Measurements from ENCODE around the gene UBE2D2. TPM values are rescaled to one million over a fixed set of nuclear protein-coding genes. Genes with fewer than 3 reads are reported as not detected.
"Not testable (repeated sequence)": the region's sequence is repeated elsewhere in the genome, so short reads cannot be mapped to it uniquely, and the experiment has no call there.

The UBE2D2 gene
- total RNA-seq, 1 donor from 2014 or later: 229 TPM

DNA sequence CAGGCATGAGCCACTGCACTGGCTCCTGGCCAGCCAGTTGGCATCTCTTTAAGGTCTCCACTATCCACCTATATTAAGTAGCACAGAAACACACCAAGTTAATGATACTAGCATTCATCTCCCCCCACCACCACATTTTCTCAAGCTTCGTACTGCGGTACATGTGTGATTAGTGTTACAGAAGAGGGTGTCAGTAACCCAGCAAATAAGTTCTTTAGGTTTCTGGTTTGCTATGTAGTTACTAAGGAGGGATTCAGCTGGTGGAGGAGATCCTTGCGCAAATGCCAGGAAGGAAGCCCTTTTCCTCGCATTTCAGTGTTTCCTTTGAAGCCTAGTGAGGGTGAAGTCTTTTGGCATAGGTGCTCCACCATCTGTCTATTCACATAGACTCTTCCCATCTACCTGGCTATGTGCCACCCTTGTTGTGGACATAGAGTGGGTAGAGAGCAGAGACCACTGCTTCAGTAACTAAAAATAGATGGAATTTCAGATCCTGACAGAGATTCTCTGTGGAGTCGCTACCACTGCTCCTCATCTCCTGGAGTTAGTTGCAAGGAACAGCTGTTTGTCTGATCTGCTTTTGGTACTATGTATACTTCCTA is 16.7 kb downstream of the UBE2D2 start:
- intact Hi-C loops (cut with micrococcal nuclease): loop anchor here (1.0 to 5.0 kb wide), 3 partner anchors 35 to 59 kb away; no protein-coding TSS in a partner anchor

GRCh38 chr5:139578325-139578724 is 17.2 kb downstream of the UBE2D2 start:
- intact Hi-C loops (cut with micrococcal nuclease): loop anchor here (5.0 kb wide), 1 partner anchor 34 kb away; no protein-coding TSS in a partner anchor

DNA sequence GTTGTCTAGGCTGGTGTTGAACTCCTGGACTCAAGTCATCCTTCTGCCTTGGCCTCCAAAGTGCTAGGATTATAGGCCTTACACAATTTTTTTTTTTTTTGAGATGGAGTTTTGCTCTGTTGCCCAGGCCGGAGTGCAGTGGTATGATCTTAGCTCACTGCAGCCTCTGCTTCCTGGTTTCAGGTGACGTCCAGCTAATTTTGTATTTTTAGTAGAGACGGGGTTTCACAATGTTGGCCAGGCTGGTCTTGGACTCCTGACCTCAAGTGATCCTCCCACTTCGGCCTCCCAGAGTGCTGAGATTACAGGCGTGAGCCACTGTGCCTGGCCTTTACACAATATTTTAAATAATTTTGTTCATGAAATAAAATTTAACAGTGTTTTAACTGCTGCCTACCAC is 21.0 kb downstream of the UBE2D2 start:
- intact Hi-C loops (cut with micrococcal nuclease): not testable (repeated sequence)

DNA sequence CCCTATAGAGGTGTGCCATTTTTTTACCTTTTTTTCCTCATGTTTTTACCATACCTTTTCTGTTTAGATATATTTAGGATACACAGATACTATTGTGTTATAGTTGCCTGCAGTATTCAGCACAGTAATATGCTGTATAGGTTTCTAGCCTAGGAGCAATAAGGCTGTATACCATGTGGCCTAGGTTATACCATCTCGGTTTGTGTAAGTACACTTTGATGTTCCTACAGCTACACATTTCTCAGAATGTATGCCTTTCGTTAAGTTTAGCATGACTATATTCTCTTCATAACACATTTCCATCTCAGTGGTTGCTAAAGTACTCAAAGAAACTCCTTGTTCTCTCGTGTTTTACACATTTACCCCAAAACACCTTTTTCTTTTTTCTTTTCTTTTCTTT is 23.0 kb downstream of the UBE2D2 start:
- intact Hi-C loops (cut with micrococcal nuclease): no loop called here

GRCh38 chr5:139588116-139588515 is 27.0 kb downstream of the UBE2D2 start:
- intact Hi-C loops (cut with micrococcal nuclease): not testable (repeated sequence)

- intact Hi-C loops (cut with micrococcal nuclease): no loop called here
These were observed 27.8 kb downstream of the UBE2D2 start for GRCh38 chr5:139588962-139589361.

DNA sequence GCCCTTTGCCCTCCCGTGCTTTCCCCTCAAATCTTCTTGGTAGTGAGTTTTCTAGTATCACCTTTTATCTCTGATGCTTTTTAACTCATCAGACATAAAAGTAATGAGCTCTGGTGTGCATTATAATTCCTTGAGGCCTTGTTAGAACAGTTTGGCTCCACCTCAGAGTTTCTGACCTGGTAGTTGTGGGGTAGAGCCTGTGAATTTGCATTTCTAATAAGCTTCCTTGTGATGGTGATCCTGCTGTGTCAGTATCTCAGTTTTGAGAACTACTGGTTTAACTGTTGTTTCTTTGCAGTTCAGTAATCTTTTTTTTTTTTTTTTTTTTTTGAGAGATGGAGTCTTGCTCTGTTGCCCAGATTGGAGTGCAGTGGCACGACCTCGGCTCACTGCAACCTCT is 31.1 kb downstream of the UBE2D2 start:
- intact Hi-C loops (cut with micrococcal nuclease): no loop called here

GRCh38 chr5:139593076-139593475 is 31.9 kb downstream of the UBE2D2 start:
- intact Hi-C loops (cut with micrococcal nuclease): not testable (repeated sequence)

DNA sequence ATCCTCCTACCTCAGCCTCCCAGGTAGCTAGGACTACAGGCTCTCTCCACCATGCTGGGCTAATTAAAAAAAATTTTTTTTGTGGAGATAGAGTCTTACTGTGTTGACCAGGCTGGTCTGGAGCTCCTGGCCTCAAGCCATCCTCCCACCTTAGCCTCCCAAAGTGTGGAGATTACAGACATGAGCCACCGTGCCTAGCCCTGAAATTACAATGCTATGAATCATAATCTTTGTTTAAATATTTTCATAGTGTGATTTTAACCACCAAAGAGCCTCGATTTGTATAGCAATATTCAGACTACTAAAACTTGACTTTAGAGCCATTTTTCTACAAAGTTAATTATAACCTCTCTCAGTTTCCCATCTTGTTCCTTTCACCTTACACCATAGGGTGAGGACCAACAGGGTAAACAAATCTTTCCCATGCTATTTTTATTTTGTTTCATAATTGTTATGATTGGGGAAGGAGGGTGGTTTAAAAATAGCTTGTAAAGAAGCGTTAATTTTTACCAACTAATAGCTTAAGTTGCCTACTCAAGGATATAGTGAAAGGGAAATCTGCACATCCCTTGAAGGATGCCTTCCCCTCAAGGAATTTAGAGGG is 32.7 kb downstream of the UBE2D2 start:
- intact Hi-C loops (cut with micrococcal nuclease): no loop called here

DNA sequence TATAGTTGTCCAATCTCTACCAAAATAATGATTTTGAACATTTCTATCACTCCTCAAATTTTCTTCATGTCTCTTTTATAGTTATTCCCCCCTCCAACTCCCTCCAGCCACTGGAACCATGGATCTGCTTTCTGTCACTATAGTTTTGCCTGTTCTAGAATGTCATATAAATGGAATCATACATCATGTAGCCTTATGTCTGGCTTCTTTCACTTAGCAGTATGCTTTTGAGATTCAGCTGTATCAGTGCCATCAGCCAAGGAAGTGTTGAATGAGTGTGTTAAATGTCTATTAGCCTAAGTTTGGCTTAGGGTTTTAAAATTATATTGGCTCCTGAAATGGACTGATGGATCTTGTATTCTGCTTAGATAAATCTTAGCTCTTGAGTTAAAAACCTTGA is 36.0 kb downstream of the UBE2D2 start:
- intact Hi-C loops (cut with micrococcal nuclease): loop anchor here (1.0 kb wide), 1 partner anchor 32 kb away; no protein-coding TSS in a partner anchor

DNA sequence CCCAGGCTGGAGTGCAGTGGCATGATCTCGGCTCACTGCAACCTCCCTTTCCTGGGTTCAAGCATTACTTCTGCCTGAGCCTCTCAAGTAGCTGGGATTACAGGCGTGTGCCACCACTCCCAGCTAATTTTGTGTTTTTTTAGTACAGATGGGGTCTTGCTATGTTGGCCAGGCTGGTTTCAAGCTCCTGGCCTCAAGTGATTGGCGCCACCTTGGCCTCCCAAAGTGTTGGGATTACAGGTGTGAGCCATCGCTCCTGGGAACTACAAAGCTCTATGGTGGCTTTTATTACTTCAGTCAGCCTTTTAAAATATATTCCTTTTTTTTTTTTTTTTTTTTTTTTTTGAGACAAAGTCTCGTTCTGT is 37.4 kb downstream of the UBE2D2 start:
- intact Hi-C loops (cut with micrococcal nuclease): loop anchor here (1.0 kb wide), 1 partner anchor 37 kb away; the partner anchor contains the start of gene UBE2D2

- intact Hi-C loops (cut with micrococcal nuclease): no loop called here
These were observed 39.3 kb downstream of the UBE2D2 start for GRCh38 chr5:139600336-139600949.

- intact Hi-C loops (cut with micrococcal nuclease): no loop called here
These were observed 40.3 kb downstream of the UBE2D2 start for GRCh38 chr5:139601429-139601828.

- intact Hi-C loops (cut with micrococcal nuclease): not testable (repeated sequence)
These were observed 40.8 kb downstream of the UBE2D2 start for GRCh38 chr5:139601948-139602347.

DNA sequence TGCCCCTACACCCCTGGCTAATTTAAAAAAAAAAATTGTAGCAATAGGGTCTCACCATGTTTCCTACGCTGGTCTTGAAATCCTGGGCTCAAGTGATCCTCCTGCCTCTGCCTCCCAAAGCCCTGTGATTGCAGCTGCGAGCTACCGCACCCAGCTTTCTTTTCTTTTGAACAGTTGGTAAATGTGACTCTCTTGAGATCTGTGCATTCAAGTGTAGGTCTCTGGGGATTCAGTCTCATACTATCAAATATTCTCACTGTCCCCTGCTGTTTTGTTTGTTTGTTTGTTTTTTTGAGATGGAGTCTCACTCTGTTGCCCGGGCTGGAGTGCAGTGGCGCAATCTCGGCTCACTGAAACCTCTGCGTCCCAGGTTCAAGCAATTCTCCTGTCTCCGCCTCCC is 44.7 kb downstream of the UBE2D2 start:
- intact Hi-C loops (cut with micrococcal nuclease): no loop called here

- intact Hi-C loops (cut with micrococcal nuclease): loop anchor here (5.0 kb wide), 1 partner anchor 35 kb away; no protein-coding TSS in a partner anchor
These were observed 50.8 kb downstream of the UBE2D2 start for GRCh38 chr5:139611703-139612584.

DNA sequence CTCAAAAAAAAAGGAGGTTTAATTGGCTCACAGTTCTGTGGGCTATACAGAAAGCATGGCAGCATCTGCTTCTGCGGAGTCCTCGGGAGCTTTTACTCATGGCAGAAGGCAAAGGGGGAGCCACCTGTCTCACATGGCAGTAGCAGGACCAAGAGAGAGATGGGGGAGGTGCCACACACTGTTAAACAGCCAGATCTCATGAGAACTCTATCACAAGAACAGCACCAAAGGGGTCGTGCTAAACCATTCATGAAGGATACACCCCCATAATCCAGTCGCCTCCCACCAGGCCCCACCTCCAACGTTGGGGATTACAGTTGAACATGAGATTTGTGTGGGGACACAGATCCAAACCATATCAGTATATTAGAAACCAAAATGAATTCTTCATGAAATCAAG is 58.7 kb downstream of the UBE2D2 start:
- intact Hi-C loops (cut with micrococcal nuclease): no loop called here

DNA sequence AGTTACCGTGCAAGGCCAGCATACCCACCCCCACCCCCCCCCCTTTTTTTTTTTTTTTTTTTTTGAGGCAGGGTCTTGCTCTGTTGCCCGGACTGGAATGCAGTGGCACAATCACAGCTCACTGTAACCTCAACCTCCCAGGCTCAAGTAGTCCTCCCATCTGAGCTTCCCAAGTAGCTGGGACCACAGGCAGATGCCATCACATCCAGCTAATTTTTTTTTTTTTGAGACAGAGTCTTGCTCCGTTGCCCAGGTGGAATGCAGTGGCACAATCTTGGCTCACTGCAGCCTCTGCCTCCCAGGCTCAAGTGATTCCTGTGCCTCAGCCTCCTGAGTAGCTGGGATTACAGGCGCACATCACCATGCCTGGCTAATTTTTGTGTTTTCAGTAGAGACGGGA is 64.3 kb downstream of the UBE2D2 start:
- intact Hi-C loops (cut with micrococcal nuclease): not testable (repeated sequence)

DNA sequence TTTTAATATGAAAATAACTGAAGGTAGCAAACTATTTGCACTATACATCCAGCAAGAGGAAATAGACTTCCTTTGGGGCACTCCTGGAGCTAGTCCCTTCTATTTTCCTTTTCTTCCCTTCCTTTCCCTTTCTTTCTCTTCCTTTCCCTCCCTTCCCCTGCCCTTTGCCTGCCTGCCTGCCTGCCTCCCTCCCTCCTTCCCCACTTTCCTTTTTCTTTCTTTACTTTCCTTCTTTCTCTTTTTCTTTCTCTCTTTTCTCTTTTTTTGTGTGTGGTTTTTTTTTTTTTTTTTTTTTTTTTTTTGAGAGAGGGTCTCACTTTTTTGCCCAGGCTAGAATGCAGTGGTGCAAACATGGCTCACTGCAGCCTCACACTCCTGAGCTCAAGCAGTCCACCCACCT is 69.7 kb downstream of the UBE2D2 start:
- intact Hi-C loops (cut with micrococcal nuclease): no loop called here

- intact Hi-C loops (cut with micrococcal nuclease): loop anchor here (2.0 kb wide), 1 partner anchor 337 kb away; no protein-coding TSS in a partner anchor
These were observed 70.5 kb downstream of the UBE2D2 start for GRCh38 chr5:139631520-139632165.

All from T-helper 1 cell treated with Interleukin-12 subunit alpha and Interleukin-12 subunit beta and Interleukin-4 antibody, amounts not matched to agents 30 ng/mL and 1 ng/mL, for 36 hours (primary cell).